Measurements from ENCODE around the gene RNF38.

Gene RNF38

DNA sequence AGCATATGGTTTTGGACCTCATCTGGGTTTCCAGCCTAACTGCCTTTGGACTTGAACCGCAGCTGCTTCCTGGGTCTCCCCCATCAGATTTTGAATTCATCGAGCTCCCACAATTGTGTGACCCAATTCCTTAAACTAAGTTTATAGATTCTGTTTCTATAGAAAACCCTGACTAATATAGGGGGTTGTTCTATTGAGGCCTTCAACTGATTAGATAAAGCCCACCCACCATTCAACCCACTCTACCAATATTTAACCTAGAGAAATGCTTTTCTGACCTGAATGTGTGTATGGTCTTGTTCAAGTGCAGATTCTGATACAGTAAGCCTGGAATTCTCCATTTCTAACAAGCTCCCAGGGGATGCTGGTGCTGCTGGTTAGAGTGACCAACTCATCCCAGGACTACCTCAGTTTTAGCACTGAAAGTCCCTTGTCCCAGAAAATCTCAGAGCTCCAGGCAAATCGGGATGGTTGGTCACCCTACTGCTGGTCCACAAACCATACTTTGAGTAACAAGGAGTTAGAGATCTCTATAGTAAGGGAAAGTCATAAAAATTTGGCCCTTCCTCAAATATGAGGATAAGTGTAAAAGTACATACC is 110.1 kb downstream of the RNF38 start:
- no peak overlapping the region for H3K4me3 ChIP-seq (ENCODE audit: low read length)
- TF ChIP-seq, protein P1, sequence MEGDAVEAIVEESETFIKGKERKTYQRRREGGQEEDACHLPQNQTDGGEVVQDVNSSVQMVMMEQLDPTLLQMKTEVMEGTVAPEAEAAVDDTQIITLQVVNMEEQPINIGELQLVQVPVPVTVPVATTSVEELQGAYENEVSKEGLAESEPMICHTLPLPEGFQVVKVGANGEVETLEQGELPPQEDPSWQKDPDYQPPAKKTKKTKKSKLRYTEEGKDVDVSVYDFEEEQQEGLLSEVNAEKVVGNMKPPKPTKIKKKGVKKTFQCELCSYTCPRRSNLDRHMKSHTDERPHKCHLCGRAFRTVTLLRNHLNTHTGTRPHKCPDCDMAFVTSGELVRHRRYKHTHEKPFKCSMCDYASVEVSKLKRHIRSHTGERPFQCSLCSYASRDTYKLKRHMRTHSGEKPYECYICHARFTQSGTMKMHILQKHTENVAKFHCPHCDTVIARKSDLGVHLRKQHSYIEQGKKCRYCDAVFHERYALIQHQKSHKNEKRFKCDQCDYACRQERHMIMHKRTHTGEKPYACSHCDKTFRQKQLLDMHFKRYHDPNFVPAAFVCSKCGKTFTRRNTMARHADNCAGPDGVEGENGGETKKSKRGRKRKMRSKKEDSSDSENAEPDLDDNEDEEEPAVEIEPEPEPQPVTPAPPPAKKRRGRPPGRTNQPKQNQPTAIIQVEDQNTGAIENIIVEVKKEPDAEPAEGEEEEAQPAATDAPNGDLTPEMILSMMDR (IDR thresholded peaks at IDR 0.05; ENCODE audit: insufficient read depth, low read depth, low read length, missing control alignments) = no peak
- DNase-seq (ENCODE audit: low read depth) = no peak

DNA sequence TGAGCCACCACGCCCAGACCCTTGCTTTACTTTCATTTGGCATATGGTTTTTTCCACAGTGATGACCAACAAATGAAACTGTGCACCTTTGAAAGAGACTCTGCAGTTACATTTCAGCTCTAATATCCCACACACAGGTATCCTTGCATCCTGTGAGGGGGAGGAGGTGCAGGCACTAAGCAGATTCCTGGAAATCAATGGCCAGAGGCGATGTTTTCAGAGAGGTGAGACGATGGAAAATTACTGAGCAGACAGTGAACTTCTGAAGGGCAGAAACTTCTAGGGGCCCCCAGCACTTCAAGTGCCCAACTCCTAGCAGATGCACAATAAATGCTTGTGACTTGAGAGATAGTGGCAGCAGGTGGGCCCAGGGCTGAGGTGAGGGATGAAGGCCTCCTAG is 112.0 kb downstream of the RNF38 start:
- DNase-seq (ENCODE audit: low read depth) = no peak
- no peak overlapping the region for H3K4me3 ChIP-seq (ENCODE audit: low read length)
- TF ChIP-seq, protein P1 (IDR thresholded peaks at IDR 0.05; ENCODE audit: insufficient read depth, low read depth, low read length, missing control alignments) = no peak

Data from epithelial cell of esophagus (primary cell).